Panc1 (cell line): ENCODE data around the gene LRRC31. TPM values are rescaled to one million over a fixed set of nuclear protein-coding genes. Genes with fewer than 3 reads are reported as not detected.

Experiments used
- ATAC-seq: fragments of 200-7000 bp; cut with Tn5 transposase; 2 replicates; pipeline ENCODE4 v1.9.1; 2020; ENCODE audit warnings: mild to moderate bottlenecking, moderate library complexity
- Bru-seq: library from RNA; stranded (reverse); fragments of 400-500 nt; gene quantifications from one replicate; lab custom pipeline; 2021; lab: Mats Ljungman, UMichigan
- BruChase-seq, 2 experiments: library from RNA; stranded (reverse); fragments of 400-500 nt; gene quantifications; one replicate each; lab custom pipeline; 2021; lab: Mats Ljungman, UMichigan
- BruUV-seq: library from RNA; stranded (reverse); fragments of 400-500 nt; replicated peaks from 2 replicates; lab custom pipeline; 2021; lab: Mats Ljungman, UMichigan
- CTCF ChIA-PET: fragments of 300-600 bp; sonication (Branson Sonifier 250); formaldehyde crosslinking; loops from one replicate; lab custom pipeline; 2022; ENCODE audit warnings: antibody characterized with exemption; lab: Charles Lee
- POLR2A ChIA-PET: fragments of 300-600 bp; sonication (Branson Sonifier 250); formaldehyde crosslinking; loops from one replicate; lab custom pipeline; 2022; ENCODE audit warnings: antibody characterized with exemption; lab: Charles Lee
- DNase-seq: peaks from one replicate; pipeline ENCODE4 v3.0.0-alpha.2; 2010; ENCODE audit warnings: low read depth, low spot score
- H3K27ac ChIP-seq: 2 replicates; pipeline ENCODE4 v1.5.1; 2011; ENCODE audit warnings: mild to moderate bottlenecking, low read length, inconsistent platforms
- H3K27me3 ChIP-seq: fragments of 200-500 bp; sonication (Bioruptor generic); 2 replicates; pipeline ENCODE4 v1.6.0; 2014; ENCODE audit warnings: low read length, inconsistent platforms; ENCODE audit not compliant: control insufficient read depth, insufficient read depth
- H3K36me3 ChIP-seq: fragments of 200-500 bp; sonication (Bioruptor generic); 2 replicates; pipeline ENCODE4 v1.5.1; 2014; ENCODE audit warnings: inconsistent platforms, mild to moderate bottlenecking, low read length, moderate library complexity; ENCODE audit not compliant: control insufficient read depth, insufficient read depth
- H3K4me1 ChIP-seq: 2 replicates; pipeline ENCODE4 v1.5.1; 2011; ENCODE audit warnings: inconsistent platforms, mild to moderate bottlenecking, low read length, moderate library complexity; ENCODE audit not compliant: control insufficient read depth, insufficient read depth
- H3K4me3 ChIP-seq, 2 experiments: 2 replicates each; pipeline ENCODE4 v1.5.1; 2011 to 2012; ENCODE audit warnings: low read depth in 2 of 2, low read length in 2 of 2, mild to moderate bottlenecking in 2 of 2, inconsistent platforms in 1 of 2, moderate library complexity in 1 of 2
- H3K9me3 ChIP-seq: fragments of 200-500 bp; sonication (Bioruptor generic); 2 replicates; pipeline ENCODE4 v1.5.1; 2014; ENCODE audit warnings: low read depth, mild to moderate bottlenecking, inconsistent platforms, low read length, moderate library complexity; ENCODE audit not compliant: control insufficient read depth, insufficient read depth
- CTCF ChIP-seq: fragments of 450-650 bp; IDR thresholded peaks from 2 replicates; pipeline ENCODE4 v1.5.1; 2017; ENCODE audit warnings: mild to moderate bottlenecking
- POLR2AphosphoS5 ChIP-seq: IDR thresholded peaks from 2 replicates; pipeline ENCODE4 v1.6.1; 2012; ENCODE audit warnings: mild to moderate bottlenecking, low read depth, low read length, moderate library complexity
- REST ChIP-seq, 2 experiments: IDR thresholded peaks; 2 replicates each; pipeline ENCODE4 v1.6.1; 2011 to 2012; ENCODE audit warnings: low read depth in 2 of 2, control low read depth in 1 of 2, low read length in 1 of 2, mild to moderate bottlenecking in 1 of 2, moderate library complexity in 1 of 2; ENCODE audit not compliant: insufficient read depth in 1 of 2
- SIN3A ChIP-seq: IDR thresholded peaks from 2 replicates; pipeline ENCODE4 v1.6.1; 2012; ENCODE audit warnings: low read depth, mild to moderate bottlenecking, low read length, moderate library complexity, borderline replicate concordance; ENCODE audit not compliant: insufficient read depth
- TCF7L2 ChIP-seq: IDR thresholded peaks from 2 replicates; pipeline ENCODE4 v1.6.1; 2011; ENCODE audit warnings: mild to moderate bottlenecking, low read depth, low read length, inconsistent platforms
- in situ Hi-C: cut with HindIII; loops from 2 replicates; pipeline ENCODE4 v1.10.0; 2016; ENCODE audit warnings: low sequenced_read_pairs, low pct_unique_long_range_greater_than_20kb
- intact Hi-C: fragments of 100-400 bp; cut with micrococcal nuclease; formaldehyde crosslinking; loops from one replicate; pipeline ENCODE4 v1.10.0; 2022; ENCODE audit not compliant: unreplicated experiment
- long read RNA-seq: library from polyadenylated mRNA; unstranded; transcript quantifications from one replicate; pipeline ENCODE4 v2.0.0, GENCODE V29; 2021; ENCODE audit not compliant: unreplicated experiment
- polyA plus RNA-seq: library from polyadenylated mRNA; unstranded; fragments of >200 nt; gene quantifications from one replicate; pipeline ENCODE4 v1.2.1, GENCODE V29; 2012; ENCODE audit warnings: missing spikeins; ENCODE audit not compliant: insufficient read length
- total RNA-seq: library from RNA; stranded (reverse); gene quantifications from one replicate; pipeline ENCODE4 v1.2.1, GENCODE V29; 2021; ENCODE audit not compliant: unreplicated experiment

Gene LRRC31
- total RNA-seq (not detected), Bru-seq, nascent RNA (percentile 9 among the genes with signal in this experiment), BruChase-seq, experiment 1, labeled RNA remaining after a 2-hour chase (percentile 7 among the genes with signal in this experiment), BruChase-seq, experiment 2, labeled RNA remaining after a 6-hour chase (percentile 8 among the genes with signal in this experiment)
- not detected for polyA plus RNA-seq
- long read RNA-seq = 0 reads

- no peaks in the 10 kb centered on the region for H3K36me3 ChIP-seq
- no peaks in the 10 kb centered on the region for H3K9me3 ChIP-seq
- intact Hi-C loops (no loop called here), in situ Hi-C loops (no loop called here)
- POLR2A ChIA-PET = no interaction called here
- CTCF ChIA-PET = no interaction called here
- peaks cover 8% of the 10 kb centered on the region for H3K27me3 ChIP-seq
- ATAC-seq (no peak), DNase-seq (no peak)
- H3K4me1 ChIP-seq = no peaks in the 10 kb centered on the region
- TF ChIP-seq TCF7L2 = no peak
- TF ChIP-seq POLR2AphosphoS5 = no peak
- no peak for TF ChIP-seq SIN3A
- no peak for TF ChIP-seq REST (IDR thresholded peaks at IDR 0.05; ENCODE audit: insufficient read depth in 1 of 2, low read depth in 2 of 2, low read length in 1 of 2)
- no peak for TF ChIP-seq CTCF
- no TSS peak for BruUV-seq
- H3K27ac ChIP-seq = no peak within 1 kb of the TSS
- H3K4me3 ChIP-seq = no peak within 1 kb of the TSS
These were observed at the start of gene LRRC31 for GRCh38 chr3:169869484-169870220. Gene LRRC31, minus strand, starts transcription at chr3:169869935. Its CDS starts 128 bp downstream, at chr3:169869807.

- POLR2A ChIA-PET = no interaction called here
- no peak overlapping the region for H3K27ac ChIP-seq
- no peak for DNase-seq
- peaks cover 8% of the 10 kb centered on the region for H3K27me3 ChIP-seq
- no peaks in the 10 kb centered on the region for H3K4me1 ChIP-seq
- no peaks in the 10 kb centered on the region for H3K36me3 ChIP-seq
- BruUV-seq = no TSS peak
- H3K4me3 ChIP-seq = no peak overlapping the region
- H3K9me3 ChIP-seq = no peaks in the 10 kb centered on the region
- intact Hi-C loops = no loop called here
- in situ Hi-C loops = no loop called here
- ATAC-seq = no peak
- TF ChIP-seq CTCF = no peak
- TF ChIP-seq POLR2AphosphoS5 = no peak
- TF ChIP-seq SIN3A = no peak
- TF ChIP-seq REST (IDR thresholded peaks at IDR 0.05; ENCODE audit: insufficient read depth in 1 of 2, low read depth in 2 of 2, low read length in 1 of 2) = no peak
- TF ChIP-seq TCF7L2 = no peak
- CTCF ChIA-PET = no interaction called here
These were observed 44.6 kb upstream of the LRRC31 start for GRCh38 chr3:169914321-169914720.
